Trophoblast cell (in vitro differentiated cells and primary cell): Measurements from ENCODE around the gene TUFT1.

Source experiments
- DNase-seq, 2 donors: peaks; one replicate each; pipeline ENCODE4 v3.0.0-alpha.2; 2016
- H2AFZ ChIP-seq: 2 replicates; pipeline ENCODE4 v1.6.1; 2013; ENCODE audit warnings: low read length, moderate library complexity, mild to moderate bottlenecking; ENCODE audit not compliant: insufficient read depth, poor library complexity
- H2AK5ac ChIP-seq: 2 replicates; pipeline ENCODE4 v1.6.1; 2013; ENCODE audit warnings: mild to moderate bottlenecking, low read length
- H2BK120ac ChIP-seq: 2 replicates; pipeline ENCODE4 v1.6.1; 2013; ENCODE audit warnings: low read length, mild to moderate bottlenecking, moderate library complexity; ENCODE audit not compliant: insufficient read depth, poor library complexity
- H2BK12ac ChIP-seq: 2 replicates; pipeline ENCODE4 v1.6.1; 2013; ENCODE audit warnings: mild to moderate bottlenecking, low read length, moderate library complexity
- H2BK5ac ChIP-seq: 2 replicates; pipeline ENCODE4 v1.6.1; 2013; ENCODE audit warnings: low read length, low read depth, moderate library complexity, mild to moderate bottlenecking; ENCODE audit not compliant: poor library complexity
- H3K14ac ChIP-seq: 2 replicates; pipeline ENCODE4 v1.6.1; 2013; ENCODE audit warnings: mild to moderate bottlenecking, low read length
- H3K18ac ChIP-seq: 2 replicates; pipeline ENCODE4 v1.6.1; 2013; ENCODE audit warnings: mild to moderate bottlenecking, low read length
- H3K23ac ChIP-seq: 2 replicates; pipeline ENCODE4 v1.6.1; 2013; ENCODE audit warnings: low read length
- H3K27ac ChIP-seq: 2 replicates; pipeline ENCODE4 v1.5.1; 2013; ENCODE audit warnings: low read depth, mild to moderate bottlenecking, inconsistent platforms, low read length, moderate library complexity
- H3K27me3 ChIP-seq: 2 replicates; pipeline ENCODE4 v1.6.1; 2013; ENCODE audit warnings: inconsistent platforms, mild to moderate bottlenecking, low read length, moderate library complexity; ENCODE audit not compliant: insufficient read depth
- H3K36me3 ChIP-seq, 2 experiments: 1 replicate in 1 of 2; 2 replicates in 1 of 2; pipeline ENCODE4 v1.6.1; 2013; ENCODE audit warnings: low read length in 2 of 2, mild to moderate bottlenecking in 2 of 2, moderate library complexity in 1 of 2; ENCODE audit not compliant: insufficient read depth in 2 of 2, control insufficient read depth in 1 of 2
- H3K4ac ChIP-seq: 2 replicates; pipeline ENCODE4 v1.6.1; 2013; ENCODE audit warnings: low read depth, mild to moderate bottlenecking, low read length, moderate library complexity
- H3K4me1 ChIP-seq, 2 experiments: 1 replicate in 1 of 2; 2 replicates in 1 of 2; pipeline ENCODE4 v1.6.1; 2013; ENCODE audit warnings: low read length in 2 of 2, mild to moderate bottlenecking in 2 of 2, moderate library complexity in 1 of 2; ENCODE audit not compliant: insufficient read depth in 2 of 2, control insufficient read depth in 1 of 2
- H3K4me2 ChIP-seq: 2 replicates; pipeline ENCODE4 v1.6.1; 2013; ENCODE audit warnings: inconsistent platforms, mild to moderate bottlenecking, low read length, moderate library complexity
- H3K4me3 ChIP-seq: 2 replicates; pipeline ENCODE4 v1.5.1; 2013; ENCODE audit warnings: mild to moderate bottlenecking, low read depth, low read length, inconsistent platforms
- H3K79me1 ChIP-seq: one replicate; pipeline ENCODE4 v1.6.1; 2013; ENCODE audit warnings: low read length
- H3K79me2 ChIP-seq: 2 replicates; pipeline ENCODE4 v1.6.1; 2013; ENCODE audit warnings: low read length, mild to moderate bottlenecking; ENCODE audit not compliant: control insufficient read depth, insufficient read depth, poor library complexity
- H3K9ac ChIP-seq: 2 replicates; pipeline ENCODE4 v1.6.1; 2013; ENCODE audit warnings: mild to moderate bottlenecking, low read length
- H3K9me3 ChIP-seq: 2 replicates; pipeline ENCODE4 v1.6.1; 2013; ENCODE audit warnings: low read depth, mild to moderate bottlenecking, control low read depth, inconsistent platforms, low read length; ENCODE audit not compliant: insufficient read depth
- H4K12ac ChIP-seq: 2 replicates; pipeline ENCODE4 v1.6.1; 2013; ENCODE audit warnings: low read depth, mild to moderate bottlenecking, low read length, moderate library complexity
- H4K8ac ChIP-seq: 2 replicates; pipeline ENCODE4 v1.6.1; 2013; ENCODE audit warnings: low read depth, mild to moderate bottlenecking, low read length, moderate library complexity
- H4K91ac ChIP-seq: one replicate; pipeline ENCODE4 v1.6.1; 2013; ENCODE audit warnings: low read depth, mild to moderate bottlenecking, low read length, moderate library complexity
- WGBS: extraction: QIAGEN DNeasy Blood & Tissue Kit; methylation state at CpG from one replicate; pipeline ENCODE4 v1.1.7; 2013; ENCODE audit warnings: missing lambda C conversion rate; ENCODE audit not compliant: insufficient read length, insufficient coverage; ENCODE audit errors: extremely low coverage; 5-methylcytosine and 5-hydroxymethylcytosine counted together

The TUFT1 gene

DNA sequence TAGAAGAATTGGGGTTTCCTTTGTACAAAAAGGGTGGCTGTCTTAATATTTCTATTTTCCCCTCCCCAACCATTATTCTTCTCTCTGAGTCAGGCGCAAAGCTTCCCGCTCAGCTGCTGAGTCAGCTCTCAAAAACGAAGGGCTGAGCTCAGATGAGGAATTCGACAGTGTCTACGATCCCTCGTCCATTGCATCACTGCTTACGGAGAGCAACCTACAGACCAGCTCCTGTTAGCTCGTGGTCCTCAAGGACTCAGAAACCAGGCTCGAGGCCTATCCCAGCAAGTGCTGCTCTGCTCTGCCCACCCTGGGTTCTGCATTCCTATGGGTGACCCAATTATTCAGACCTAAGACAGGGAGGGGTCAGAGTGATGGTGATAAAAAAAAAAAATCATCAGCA is 3.0 kb upstream of the TUFT1 start:
- WGBS: no CpG with 5 or more reads among the region's 9 CpGs

DNA sequence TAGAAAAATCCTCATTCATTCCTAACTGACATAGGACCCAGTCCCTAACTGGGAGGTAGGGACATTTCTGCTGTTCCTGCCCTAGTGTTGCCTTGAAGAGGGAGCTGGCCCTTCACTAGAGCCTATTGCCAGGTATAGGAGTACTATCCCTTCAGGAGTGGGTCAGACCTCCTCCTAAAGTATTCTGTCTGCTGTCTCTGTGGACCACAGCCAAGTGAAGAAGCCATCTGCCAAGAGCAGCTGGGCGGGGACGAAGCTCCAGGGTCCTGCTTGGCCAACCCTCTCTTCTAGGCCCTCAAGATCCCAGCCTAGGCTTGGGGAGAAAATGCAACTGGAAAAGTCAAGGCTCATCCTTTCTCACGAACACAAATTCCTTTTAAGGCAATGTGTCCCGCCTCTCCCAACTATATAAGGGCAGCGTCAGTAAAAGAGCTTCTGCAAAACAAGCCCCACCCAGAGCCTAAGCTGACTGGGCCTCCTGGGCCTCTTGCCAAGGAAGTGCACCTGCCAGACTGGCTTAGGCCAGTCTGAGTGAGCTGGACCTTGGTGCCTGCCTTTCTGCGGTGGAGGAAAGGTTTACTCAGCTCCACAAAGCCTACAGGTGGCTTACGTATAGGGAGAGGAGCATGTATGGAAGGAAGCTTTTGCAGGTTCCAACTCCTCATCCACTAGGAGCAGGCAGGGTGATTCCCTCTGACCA is 638 bp upstream of the TUFT1 start:
- Histone ChIP-seq H3K27ac (peak overlapping the region; percentile 9), H3K27me3 (no peaks in the 10 kb centered on the region), H3K14ac (no peak overlapping the region), H2BK120ac (no peak overlapping the region), H3K18ac (no peak overlapping the region), H3K9me3 (no peaks in the 10 kb centered on the region), H3K4me1 (peaks cover 19 to 31% of the 10 kb centered on the region in 2 experiments), H4K12ac (no peak overlapping the region), H4K91ac (no peak overlapping the region), H3K4me3 (no peak overlapping the region), H3K4ac (no peak overlapping the region), H3K9ac (no peak overlapping the region), H2AK5ac (no peak overlapping the region), H4K8ac (no peak overlapping the region), H3K23ac (no peak overlapping the region), H3K79me1 (peaks cover 16% of the 10 kb centered on the region), H2BK12ac (peak overlapping the region; percentile 42), H3K36me3 (peaks cover 24 to 32% of the 10 kb centered on the region in 2 experiments), H2BK5ac (no peak overlapping the region), H3K79me2 (peaks cover 18% of the 10 kb centered on the region), H3K4me2 (peak overlapping the region; percentile 37), H2AFZ (no peak overlapping the region)
- no CpG with 5 or more reads among the region's 7 CpGs for WGBS
- DNase-seq: peak; percentile 69 to 73

More for the DNA sequence above, 3.0 kb upstream of the TUFT1 start:
- no peaks in the 10 kb centered on the region for H3K27me3 ChIP-seq
- peak overlapping the region; percentile 11 for H3K27ac ChIP-seq
- peaks cover 33 to 44% of the 10 kb centered on the region in 2 experiments for H3K36me3 ChIP-seq
- peaks cover 13% of the 10 kb centered on the region for H3K79me2 ChIP-seq
- no peaks in the 10 kb centered on the region for H3K9me3 ChIP-seq
- H3K4me3 ChIP-seq: no peak overlapping the region
- H2BK5ac ChIP-seq: no peak overlapping the region
- H4K91ac ChIP-seq: no peak overlapping the region
- no peak overlapping the region for H2BK120ac ChIP-seq
- no peak overlapping the region for H2AK5ac ChIP-seq
- H3K4me1 ChIP-seq: peaks cover 12 to 21% of the 10 kb centered on the region in 2 experiments
- peak; percentile 93 to 97 for DNase-seq
- no peak overlapping the region for H4K8ac ChIP-seq
- no peak overlapping the region for H3K18ac ChIP-seq
- H4K12ac ChIP-seq: no peak overlapping the region
- no peak overlapping the region for H3K23ac ChIP-seq
- H3K4me2 ChIP-seq: no peak overlapping the region
- peaks cover 13% of the 10 kb centered on the region for H3K79me1 ChIP-seq
- no peak overlapping the region for H3K14ac ChIP-seq
- H2BK12ac ChIP-seq: no peak overlapping the region
- no peak overlapping the region for H3K4ac ChIP-seq
- H2AFZ ChIP-seq: no peak overlapping the region
- no peak overlapping the region for H3K9ac ChIP-seq

DNA sequence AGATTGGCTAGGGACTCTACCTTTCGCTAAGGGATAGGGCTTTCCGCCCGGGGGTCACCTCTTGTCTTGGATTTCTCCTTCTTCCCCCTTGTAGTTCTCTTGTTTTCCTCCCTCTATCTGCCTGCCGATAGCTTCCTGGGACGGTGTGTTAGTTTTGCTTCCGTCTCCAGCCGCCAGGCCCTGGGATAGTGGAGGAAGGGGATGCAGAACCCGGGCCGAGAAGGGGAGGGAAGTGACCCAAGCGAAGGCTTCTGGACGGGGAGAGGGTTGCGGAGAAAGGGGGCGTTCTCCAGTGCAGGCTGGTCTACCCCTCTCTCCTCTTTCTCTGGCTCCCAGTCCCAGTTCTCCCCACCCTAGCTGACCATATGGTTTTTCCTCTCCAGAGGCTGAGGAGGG is 871 bp downstream of the TUFT1 start:
- Histone ChIP-seq H4K8ac (peak overlapping the region; percentile 74), H3K79me2 (peaks cover 18% of the 10 kb centered on the region), H2BK12ac (peak overlapping the region; percentile 21), H3K27me3 (no peaks in the 10 kb centered on the region), H3K27ac (peak overlapping the region; percentile 61), H3K18ac (peak overlapping the region; percentile 56), H3K9me3 (no peaks in the 10 kb centered on the region), H2BK5ac (peak overlapping the region; percentile 47), H3K4me3 (peak overlapping the region; percentile 90), H3K23ac (no peak overlapping the region), H3K14ac (peak overlapping the region; percentile 6), H3K9ac (peak overlapping the region; percentile 96), H3K79me1 (peaks cover 16% of the 10 kb centered on the region), H4K91ac (no peak overlapping the region), H3K4ac (peak overlapping the region; percentile 89), H3K36me3 (peaks cover 11 to 19% of the 10 kb centered on the region in 2 experiments), H3K4me2 (peak overlapping the region; percentile 60), H2BK120ac (peak overlapping the region; percentile 58), H3K4me1 (peaks cover 19 to 34% of the 10 kb centered on the region in 2 experiments), H4K12ac (no peak overlapping the region), H2AFZ (no peak overlapping the region), H2AK5ac (peak overlapping the region; percentile 20)
- DNase-seq: peak in 1 of 2 donors; percentile 31
- no CpG with 5 or more reads among the region's 13 CpGs for WGBS

DNA sequence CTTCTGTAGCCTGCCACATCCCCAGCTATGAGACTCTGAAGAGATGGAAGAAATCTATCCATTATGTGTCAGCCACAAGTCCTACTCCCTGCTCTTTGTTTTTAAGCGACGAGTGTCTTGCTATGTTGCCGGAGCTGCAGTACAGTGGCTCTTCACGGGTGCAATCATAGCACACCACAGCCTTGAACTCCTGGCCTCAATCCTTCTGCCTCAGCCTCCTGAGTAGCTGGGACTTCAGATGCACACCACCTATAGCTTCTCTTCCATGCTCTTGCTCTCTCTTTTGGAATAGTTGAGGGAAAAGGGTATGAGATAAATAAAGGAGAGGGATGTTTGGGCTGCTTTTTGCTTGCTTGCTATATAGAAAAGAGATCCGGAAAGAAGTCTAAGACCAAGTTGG is 1.6 kb downstream of the TUFT1 start:
- H3K36me3 ChIP-seq: peaks cover 6 to 13% of the 10 kb centered on the region in 2 experiments
- H2BK120ac ChIP-seq: peak overlapping the region; percentile 50
- H3K79me1 ChIP-seq: peaks cover 16% of the 10 kb centered on the region
- no peaks in the 10 kb centered on the region for H3K27me3 ChIP-seq
- no peak overlapping the region for H2BK5ac ChIP-seq
- peaks cover 18 to 31% of the 10 kb centered on the region in 2 experiments for H3K4me1 ChIP-seq
- H3K14ac ChIP-seq: peak overlapping the region; percentile 30
- H4K8ac ChIP-seq: peak overlapping the region; percentile 31
- peak overlapping the region; percentile 20 for H2BK12ac ChIP-seq
- DNase-seq: no peak
- no peak overlapping the region for H4K91ac ChIP-seq
- H3K4ac ChIP-seq: peak overlapping the region; percentile 89
- no peak overlapping the region for H2AK5ac ChIP-seq
- H3K4me3 ChIP-seq: peak overlapping the region; percentile 90
- H3K9me3 ChIP-seq: no peaks in the 10 kb centered on the region
- peak overlapping the region; percentile 66 for H3K27ac ChIP-seq
- H3K9ac ChIP-seq: peak overlapping the region; percentile 57
- no CpG with 5 or more reads among the region's 5 CpGs for WGBS
- no peak overlapping the region for H3K23ac ChIP-seq
- H4K12ac ChIP-seq: no peak overlapping the region
- H3K79me2 ChIP-seq: peaks cover 18% of the 10 kb centered on the region
- H3K18ac ChIP-seq: no peak overlapping the region
- peak overlapping the region; percentile 60 for H3K4me2 ChIP-seq
- no peak overlapping the region for H2AFZ ChIP-seq
